Mesenteric fat pad (tissue), 1 donor: Measurements from ENCODE around the gene XNDC1N. TPM values are rescaled to one million over a fixed set of nuclear protein-coding genes. Genes with fewer than 3 reads are reported as not detected.

Source experiments
- DNase-seq: peaks from one replicate; pipeline ENCODE4 v3.0.0-alpha.2; 2020; ENCODE audit warnings: low spot score
- long read RNA-seq: library from polyadenylated mRNA; unstranded; transcript quantifications from one replicate; pipeline ENCODE4 v2.0.0, GENCODE V29; 2020
- total RNA-seq: library from RNA; stranded (reverse); fragmentation: NEBNext Ultra II Directional; extraction: Animal tissue kit (Norgen Biotek cat#: 25700); gene quantifications from one replicate; pipeline ENCODE4 v1.2.1, GENCODE V29; 2021
- donor health status: DM: yes; HTN: yes; CAD: no.

Gene XNDC1N
- 2.9 TPM for total RNA-seq
- long read RNA-seq, partial matches to known transcripts, result 0 of 4 reads
- long read RNA-seq, other reads (novel, unspliced or antisense), result 4 of 4 reads

- no peak for DNase-seq
Measured at GRCh38 chr11:71927820-71928736, at the start of gene XNDC1N. Gene XNDC1N (minus strand): TSS chr11:71928594. CDS start chr11:71923353, 5,241 bp downstream.

- DNase-seq, result no peak
Measured at GRCh38 chr11:71977743-71978418, 49.5 kb upstream of the XNDC1N start.

- no peak for DNase-seq
Measured at GRCh38 chr11:71977090-71977489, 48.7 kb upstream of the XNDC1N start.

GRCh38 chr11:71976551-71976950 lies 48.2 kb upstream of the XNDC1N start:
- DNase-seq, result no peak

GRCh38 chr11:71971680-71972079 lies 43.3 kb upstream of the XNDC1N start:
- DNase-seq, result no peak

- DNase-seq, result no peak
Measured at GRCh38 chr11:71964641-71965040, 36.2 kb upstream of the XNDC1N start.

- no peak for DNase-seq
Measured at GRCh38 chr11:71963468-71963867, 35.1 kb upstream of the XNDC1N start.

- DNase-seq, result no peak
Measured at GRCh38 chr11:71962428-71963038, 34.1 kb upstream of the XNDC1N start.

GRCh38 chr11:71955898-71956456 lies 27.6 kb upstream of the XNDC1N start:
- no peak for DNase-seq

- no peak for DNase-seq
Measured at GRCh38 chr11:71951741-71952310, 23.4 kb upstream of the XNDC1N start.

GRCh38 chr11:71949034-71949433 lies 20.6 kb upstream of the XNDC1N start:
- DNase-seq, result no peak

- DNase-seq, result no peak
Measured at GRCh38 chr11:71948314-71949027, 20.1 kb upstream of the XNDC1N start.

GRCh38 chr11:71947498-71947897 lies 19.1 kb upstream of the XNDC1N start:
- no peak for DNase-seq

- no peak for DNase-seq
Measured at GRCh38 chr11:71946144-71946571, 17.8 kb upstream of the XNDC1N start.

GRCh38 chr11:71940561-71941219 lies 12.3 kb upstream of the XNDC1N start:
- DNase-seq, result no peak

GRCh38 chr11:71937826-71938225 lies 9.4 kb upstream of the XNDC1N start:
- DNase-seq, result no peak

GRCh38 chr11:71936825-71937224 lies 8.4 kb upstream of the XNDC1N start:
- no peak for DNase-seq

- no peak for DNase-seq
Measured at GRCh38 chr11:71935338-71935925, 7.0 kb upstream of the XNDC1N start.

- DNase-seq, result no peak
Measured at GRCh38 chr11:71934213-71934612, 5.8 kb upstream of the XNDC1N start.
